GM21576 (cell line): Measurements from ENCODE around the gene USH2A.
"Not testable (repeated sequence)": the region's sequence is repeated elsewhere in the genome, so short reads cannot be mapped to it uniquely, and the experiment has no call there.

ENCODE experiments used
- ATAC-seq: cut with Tn5 transposase; IDR thresholded peaks from one replicate; pipeline ENCODE4 v1.9.1; 2021; ENCODE audit warnings: mild to moderate bottlenecking, moderate library complexity; ENCODE audit not compliant: unreplicated experiment

The USH2A gene

DNA sequence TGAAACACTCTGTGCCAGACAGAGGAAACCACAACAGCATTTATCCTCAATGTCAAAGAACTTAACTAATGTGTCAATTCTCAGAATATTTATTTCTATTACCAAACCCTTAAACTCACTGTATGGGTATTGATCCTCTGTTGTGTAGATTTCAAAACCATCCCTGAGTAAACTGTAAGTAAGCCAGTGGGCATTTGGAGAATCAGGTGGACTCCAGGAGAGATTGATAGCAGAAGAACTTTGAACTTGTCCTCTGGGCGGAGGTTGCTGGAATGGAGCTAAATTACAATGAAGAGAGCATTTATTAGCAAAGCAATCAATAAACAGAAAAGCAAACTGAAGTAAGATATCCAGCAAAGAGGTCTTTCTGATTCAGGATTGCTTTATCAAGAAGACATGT, 216.1 kb downstream of the USH2A start:
- ATAC-seq: no peak

DNA sequence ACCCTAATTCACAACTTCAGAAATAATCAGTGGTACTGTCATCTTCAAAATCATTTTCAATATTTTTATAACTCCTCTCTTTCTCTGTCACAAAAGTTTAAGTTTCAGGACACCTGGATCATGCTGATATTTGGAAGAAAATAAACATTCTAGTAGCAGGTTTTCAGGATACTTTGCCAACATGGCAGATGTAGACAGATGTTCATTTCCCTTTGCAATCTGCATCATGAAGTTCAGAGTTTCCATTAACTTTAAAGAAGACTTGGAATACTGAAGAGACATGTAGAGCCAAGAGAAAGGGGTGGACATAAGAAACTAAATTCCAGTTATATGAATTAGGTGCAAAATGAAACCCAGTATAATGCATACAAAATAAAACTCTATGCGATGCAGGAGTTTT, 218.1 kb downstream of the USH2A start:
- ATAC-seq: no peak

DNA sequence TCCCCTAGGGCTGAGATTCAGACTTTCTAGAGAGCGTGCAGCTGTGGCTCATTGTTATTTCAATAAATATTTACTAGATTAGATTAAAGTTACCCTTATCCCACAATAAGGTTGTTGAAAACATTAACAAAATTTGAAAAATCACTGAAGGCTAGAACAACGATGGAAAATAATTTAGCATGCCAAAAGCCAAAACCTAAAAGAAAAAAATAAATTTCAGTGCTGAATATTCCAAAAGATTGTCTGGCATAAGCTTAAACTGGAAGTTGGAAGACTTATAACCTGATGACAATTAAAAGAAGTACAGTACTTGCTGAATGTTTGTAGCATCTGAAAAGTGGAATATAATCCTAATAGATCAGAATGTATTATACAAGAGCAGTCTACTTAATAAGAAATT, 221.3 kb downstream of the USH2A start:
- no peak for ATAC-seq

DNA sequence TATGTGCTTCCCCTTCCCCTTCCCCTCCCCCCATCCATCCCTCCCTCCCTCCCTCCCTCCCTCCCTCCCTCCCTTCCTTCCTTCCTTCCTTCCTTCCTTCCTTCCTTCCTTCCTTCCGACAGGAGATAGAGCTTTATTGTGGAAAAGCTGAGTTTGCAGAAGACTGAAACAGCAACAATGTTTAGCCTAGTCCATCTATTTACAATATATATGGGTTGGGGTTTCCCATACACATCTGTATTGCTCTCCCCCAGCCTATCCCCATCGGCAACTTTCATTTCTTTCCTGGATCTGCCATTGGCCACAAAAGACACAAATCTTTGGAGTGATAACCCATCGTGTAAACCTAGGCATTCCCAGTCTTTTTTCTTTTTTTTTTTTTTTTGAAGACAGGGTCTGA, 222.3 kb downstream of the USH2A start:
- ATAC-seq: no peak

DNA sequence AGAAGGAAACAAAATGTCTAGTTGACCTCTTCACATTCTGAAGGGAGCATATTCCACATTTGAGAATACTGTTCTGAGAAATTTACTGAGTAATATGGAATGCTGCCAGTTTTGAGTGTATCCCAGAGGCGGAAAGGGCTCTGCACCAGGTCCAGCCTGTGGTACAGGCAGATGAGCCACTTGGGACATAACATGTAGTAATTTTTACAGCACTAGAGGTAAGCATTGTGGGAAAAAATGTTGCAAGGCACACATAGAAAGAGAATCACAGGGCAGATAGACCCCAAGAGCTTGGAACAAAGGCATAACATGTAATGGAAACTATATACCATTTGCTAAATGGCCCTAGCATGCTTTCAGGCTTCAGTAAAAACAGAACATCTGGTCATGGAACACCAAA, 228.5 kb downstream of the USH2A start:
- no peak for ATAC-seq

DNA sequence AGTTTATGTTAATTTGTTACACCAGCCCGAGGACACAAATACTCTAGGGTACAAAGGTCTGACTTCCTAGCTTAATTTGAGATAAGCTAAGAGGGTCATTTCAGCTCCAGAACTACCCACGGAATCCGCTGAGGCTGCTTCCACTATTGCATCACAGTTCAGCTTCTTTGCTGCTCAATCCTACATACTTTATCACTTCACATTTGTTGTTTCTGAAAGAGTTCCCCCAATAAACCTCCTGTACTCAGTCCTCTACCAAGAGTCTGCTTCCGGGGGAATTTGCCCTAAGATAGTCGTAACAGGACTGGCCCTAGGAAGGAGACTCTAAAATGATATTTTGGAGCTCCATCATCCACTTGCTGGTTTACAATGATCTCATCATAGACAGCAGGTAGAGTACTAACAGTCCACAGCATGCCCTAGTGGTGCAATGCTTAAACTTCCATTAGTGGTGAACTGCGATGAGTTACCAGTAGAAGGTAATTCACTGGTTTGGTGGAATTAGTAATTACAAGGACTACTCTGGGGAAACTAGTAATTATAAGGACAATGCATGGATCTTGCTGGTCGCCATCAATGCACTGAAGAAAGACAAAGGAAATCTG, 229.3 kb downstream of the USH2A start:
- ATAC-seq: no peak

DNA sequence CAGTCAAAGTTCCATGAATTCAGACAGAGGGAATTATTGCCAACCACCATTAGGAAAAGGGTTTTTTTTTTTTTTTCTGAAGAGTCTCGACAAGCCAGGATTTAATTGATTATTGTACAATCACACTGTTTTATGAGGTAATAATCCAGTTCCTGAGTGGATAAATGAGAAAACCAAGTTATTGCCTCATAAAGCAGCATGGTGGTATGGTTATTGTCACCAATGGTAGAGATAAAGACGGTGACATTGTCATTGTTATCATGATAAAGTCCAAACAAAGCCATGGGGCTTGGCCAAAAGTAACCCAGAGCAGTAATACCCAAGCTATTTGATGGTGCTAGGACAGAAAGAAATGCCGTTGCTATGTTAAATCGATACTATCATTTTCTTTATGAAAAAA, 232.8 kb downstream of the USH2A start:
- ATAC-seq: no peak

DNA sequence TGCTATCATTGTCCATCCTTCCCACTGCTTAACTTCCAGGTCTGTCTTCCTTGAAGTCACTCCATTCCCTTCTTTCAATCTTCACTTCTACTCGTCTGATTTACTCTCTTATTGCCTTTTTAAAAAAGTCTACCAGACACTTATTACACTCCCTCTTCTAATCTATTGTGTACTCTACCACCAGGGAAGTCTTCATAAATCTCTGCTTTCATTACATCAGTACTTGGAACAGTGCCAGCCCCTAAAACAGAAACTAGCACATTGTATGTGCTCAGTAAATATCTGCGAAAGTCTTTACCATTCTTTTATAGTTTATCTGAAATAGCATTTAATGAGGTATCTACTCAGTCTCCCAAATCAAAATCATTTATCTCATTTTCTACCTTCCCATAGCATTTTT, 236.4 kb downstream of the USH2A start:
- no peak for ATAC-seq

DNA sequence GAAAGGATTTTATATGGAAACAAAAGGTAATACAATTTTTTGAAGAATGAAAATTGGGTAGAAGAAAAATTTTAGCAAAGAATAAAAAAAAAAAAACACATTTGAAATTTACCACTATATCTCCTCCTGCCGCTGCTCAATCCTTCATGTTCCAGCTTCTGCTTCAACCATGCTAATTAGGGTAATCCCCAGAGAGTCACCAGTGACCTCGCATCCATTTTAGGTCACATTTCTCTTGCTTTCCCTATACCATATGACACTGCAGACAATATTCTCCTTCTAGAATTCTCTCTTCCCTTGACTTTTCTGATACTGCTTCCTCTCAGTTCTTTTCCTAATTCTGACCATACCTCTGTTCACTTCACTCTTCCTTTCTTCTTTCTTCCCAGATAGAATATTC, 237.1 kb downstream of the USH2A start:
- no peak for ATAC-seq

DNA sequence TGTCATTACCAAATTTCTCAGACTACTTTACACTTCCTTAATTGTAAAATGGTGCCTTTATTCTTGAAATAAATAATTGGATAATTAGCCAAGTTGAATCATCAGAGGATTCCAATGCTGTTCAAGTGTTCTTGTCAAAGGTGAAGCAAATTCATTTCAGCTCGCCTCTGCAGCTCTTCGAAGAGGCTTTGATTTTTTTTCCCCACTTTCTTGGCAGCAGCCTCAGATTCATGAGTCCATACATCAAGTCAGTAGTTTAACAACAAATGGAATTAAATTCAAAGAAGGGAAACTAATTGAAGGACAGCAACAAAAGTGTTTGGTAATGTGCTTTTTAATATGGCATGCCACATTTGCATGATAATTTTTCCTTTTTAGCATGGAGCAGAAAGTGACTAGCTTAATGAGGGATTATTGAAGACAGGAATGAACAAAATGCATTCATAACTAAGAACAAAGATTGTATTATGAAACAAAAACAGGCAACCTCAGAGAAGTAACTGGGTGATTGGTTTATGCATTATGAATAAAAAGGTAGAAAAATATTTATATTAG, 239.0 kb downstream of the USH2A start:
- ATAC-seq: no peak

DNA sequence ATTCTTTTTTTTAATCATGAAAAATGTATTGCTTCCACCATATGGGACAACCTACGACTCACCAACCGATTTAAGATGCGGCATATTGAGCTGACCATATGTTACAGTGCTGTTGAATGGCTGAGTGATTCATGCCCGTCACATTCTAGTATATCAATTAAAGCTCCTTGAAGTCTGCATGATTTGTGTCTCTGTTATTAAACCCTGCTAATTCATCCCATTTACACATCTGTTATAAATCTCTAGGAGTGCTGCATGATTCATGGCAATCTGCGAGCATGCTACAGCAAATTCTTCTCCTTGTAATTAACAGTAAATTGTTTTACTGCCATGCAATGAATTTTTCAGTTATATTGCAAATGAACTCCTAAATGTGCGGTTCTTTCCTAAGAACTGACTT, 239.8 kb downstream of the USH2A start:
- ATAC-seq: no peak

DNA sequence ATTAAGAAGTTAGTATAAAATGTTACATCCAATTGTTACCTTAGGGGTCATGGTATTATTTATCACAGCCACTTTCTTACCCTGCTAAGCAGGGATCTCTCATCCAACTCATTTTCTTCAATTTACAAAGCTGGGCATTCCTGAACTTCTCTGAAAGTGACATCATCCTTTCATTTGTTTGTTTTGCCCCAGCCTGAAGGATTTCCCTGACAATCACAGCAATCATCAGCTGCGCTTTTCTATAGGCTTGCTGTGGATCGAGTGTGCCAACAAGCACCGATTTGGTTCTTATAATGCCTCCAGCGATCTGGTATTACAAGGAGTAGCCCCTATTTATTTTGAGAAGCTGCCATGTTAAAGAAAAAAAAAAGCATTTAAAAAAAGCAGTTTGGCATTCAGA, 240.2 kb downstream of the USH2A start:
- no peak for ATAC-seq

DNA sequence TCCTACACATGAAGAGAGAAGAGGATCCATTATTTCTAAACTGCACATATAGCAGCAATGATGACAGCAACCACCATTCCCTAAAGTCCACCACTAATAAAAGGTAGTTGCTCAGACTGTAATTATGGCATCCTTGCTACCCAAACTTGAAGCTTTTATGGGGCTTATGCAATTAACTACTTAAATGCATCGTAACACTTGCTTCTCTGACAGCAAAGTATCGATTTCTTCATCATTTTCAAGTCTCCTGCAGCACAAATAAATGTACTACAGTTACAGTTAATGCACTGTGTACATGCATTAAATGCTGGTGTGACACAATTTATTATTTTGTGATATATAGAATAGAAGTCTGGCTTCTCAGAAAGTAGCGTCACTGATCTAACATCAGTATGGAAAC, 241.7 kb downstream of the USH2A start:
- no peak for ATAC-seq

DNA sequence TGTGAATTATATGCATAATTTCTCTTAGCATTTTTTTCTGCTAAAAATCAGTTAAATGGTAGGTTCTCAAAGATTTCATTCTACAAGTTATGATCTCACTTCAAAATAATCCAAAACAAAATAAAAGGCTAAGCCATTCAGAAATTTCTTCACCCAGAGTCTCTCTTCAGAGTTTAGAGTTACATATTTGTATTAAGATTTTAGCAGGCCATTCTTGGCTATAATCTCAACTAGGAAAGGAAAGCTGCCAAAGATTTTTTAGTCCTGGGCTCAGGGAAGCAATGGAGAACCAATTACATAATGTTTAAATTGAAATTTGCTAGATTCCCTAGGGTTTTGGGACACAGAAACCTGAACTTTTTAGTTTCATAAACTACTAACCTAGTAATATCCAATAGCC, 245.0 kb downstream of the USH2A start:
- ATAC-seq: no peak

DNA sequence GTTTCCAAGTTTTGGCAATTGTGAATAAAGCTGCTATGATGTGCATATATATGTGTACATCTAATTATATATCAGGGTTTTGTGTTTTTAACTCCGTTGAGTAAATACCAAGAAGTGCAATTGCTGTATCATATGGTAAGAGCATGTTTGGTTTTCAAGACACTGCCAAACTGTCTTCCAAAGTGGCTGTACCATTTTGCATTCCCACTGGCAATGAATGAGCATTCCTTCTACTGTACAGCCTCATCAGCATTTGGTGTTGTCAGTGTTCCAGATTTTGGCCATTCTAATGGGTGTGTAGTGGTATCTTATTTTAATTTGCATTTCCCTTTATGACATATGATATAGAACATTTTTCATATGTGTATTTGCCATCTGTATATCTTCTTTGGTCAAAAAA, 246.3 kb downstream of the USH2A start:
- ATAC-seq: no peak

DNA sequence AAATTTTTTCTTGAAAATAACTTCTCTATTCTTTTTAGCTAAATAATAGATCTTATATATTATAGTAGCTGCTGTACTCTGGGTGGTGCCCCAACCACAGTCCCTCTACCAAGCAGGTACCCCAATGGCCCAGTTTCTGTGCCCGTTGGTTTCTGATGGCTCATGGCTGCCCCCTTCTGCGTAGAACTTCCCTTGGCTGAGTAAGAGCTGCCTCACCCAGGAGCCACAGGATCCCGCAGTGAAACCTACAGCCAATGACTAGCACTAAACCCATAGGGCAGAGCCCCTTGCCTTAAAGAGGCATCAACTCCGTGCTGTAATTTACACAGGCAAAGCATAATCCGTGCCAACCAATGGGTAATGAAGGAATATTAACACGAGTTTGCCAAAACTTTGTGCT, 247.5 kb downstream of the USH2A start:
- ATAC-seq: no peak

DNA sequence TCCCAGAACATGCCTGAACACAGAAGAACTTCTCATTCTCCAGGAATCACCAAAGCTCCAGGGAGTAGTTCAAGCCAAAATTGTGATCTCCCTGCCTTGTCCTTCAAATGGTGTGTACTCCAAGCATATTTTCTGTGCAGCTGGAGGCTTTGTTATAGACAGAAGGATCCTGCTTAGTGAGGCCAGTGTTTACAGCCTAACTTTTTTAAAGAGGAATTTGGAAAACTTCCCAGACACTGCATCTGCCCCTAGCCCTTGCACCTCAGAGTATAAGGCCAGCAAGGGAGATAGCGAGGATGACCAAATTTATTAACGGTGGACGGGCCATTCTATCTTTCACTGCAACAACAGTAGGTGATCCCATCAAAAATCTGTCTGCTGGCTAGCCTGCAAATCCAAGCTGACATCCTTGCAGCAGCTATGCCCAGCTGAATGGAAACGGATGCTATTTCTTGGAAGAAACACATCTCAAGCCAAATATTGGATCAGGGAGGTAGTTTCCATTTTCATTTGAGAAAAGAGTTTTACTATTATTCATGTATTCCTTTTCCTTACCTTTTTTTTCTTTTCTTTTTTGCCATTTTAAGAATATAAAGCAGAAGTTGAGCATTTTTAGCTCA, 249.8 kb downstream of the USH2A start:
- no peak for ATAC-seq

DNA sequence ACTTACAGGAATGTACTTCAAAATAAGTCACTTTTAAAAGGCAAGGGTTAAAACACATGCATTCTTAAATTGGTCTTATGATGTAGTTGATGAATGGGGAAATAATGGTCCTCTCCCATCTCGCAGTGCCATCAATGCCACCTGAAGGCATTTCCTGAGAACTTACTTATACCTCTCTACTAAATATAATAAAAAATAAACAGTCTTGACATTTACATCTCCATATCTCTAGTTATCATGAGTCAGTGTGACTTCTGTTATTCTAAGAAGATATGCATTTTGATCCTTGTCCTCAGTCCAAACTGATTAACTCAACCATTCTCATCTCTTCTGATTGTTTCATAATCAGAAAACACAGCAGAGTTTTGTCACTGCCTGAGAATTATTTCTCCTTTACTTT, 253.9 kb downstream of the USH2A start:
- ATAC-seq: no peak

DNA sequence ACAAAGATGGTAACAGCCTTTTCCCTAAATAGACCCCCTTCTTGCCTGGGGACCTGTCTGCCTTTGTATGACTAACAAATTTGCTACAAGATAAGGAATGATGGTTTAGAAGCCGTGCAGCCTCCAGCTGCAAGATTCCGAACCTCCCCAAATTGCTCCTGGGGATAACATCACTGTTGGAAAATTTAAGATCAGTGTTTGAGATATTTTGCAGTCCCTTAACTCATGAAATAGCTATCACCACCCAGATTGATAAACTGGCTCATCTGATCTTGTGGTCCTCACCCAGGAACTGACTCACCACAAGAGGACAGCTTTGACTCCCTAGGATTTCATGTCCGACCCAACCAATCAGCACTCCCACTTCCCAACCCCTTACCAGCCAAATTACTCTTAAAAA, 254.7 kb downstream of the USH2A start:
- ATAC-seq: no peak

DNA sequence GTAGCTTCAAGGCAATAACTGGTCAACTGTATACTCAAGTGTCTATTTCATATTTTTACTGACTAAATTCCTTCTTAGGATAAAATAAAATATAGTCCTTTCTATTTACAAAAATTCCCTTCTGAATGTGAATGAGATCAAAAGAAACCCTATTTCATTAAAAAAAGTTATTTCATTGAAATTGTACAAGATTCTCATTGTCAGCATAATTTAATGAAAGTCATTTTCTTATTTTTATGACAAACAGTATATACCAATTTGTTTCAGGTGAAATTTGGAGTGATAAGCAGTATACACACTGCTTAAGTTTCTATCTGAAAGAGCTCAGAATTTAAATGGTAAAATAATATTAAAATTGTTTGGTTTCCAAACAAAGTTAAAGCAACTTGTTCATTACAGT, 269.2 kb downstream of the USH2A start:
- ATAC-seq: no peak

DNA sequence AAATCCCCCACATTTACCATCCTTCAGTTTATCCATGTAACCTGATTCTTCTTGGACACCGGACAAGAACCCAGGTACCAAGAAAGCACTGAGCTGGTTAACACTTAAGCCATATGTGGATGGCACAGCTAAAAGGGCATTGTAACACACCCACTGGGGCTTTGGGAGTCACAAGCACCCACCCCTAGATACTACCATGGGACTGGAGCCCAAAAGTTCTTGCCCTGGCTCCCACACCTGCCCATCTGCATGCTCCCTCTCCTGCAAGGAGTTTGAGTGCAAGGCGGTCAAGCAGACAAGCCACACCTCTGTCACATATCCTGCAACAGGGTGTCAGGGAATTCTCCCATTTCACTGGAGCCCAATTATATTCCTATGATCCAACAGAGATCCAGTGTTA, 270.1 kb downstream of the USH2A start:
- no peak for ATAC-seq

DNA sequence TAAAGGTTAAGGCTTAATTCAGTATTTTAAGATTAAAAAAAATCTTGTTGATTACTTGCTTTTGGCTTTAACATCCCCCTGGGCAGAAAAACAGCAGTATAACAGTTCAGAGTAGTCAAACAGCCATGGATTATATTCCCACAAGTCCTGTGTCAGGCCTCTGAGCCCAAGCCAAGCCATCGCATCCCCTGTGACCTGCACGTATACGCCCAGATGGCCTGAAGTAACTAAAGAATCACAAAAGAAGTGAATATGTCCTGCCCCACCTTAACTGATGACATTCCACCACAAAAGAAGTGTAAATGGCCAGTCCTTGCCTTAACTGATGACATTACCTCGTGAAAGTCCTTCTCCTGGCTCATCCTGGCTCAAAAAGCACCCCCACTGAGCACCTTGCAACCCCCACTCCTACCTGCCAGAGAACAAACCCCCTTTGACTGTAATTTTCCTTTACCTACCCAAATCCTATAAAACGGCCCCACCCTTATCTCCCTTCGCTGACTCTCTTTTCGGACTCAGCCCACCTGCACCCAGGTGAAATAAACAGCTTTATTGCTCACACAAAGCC, 277.7 kb downstream of the USH2A start:
- not testable (repeated sequence) for ATAC-seq
